ENCODE results near the gene SHISAL2A. TPM values are rescaled to one million over a fixed set of nuclear protein-coding genes. Genes with fewer than 3 reads are reported as not detected.

The SHISAL2A gene
- total and polyA plus RNA-seq, 2 of the 8 experiments (the other 6 are each of a cell fraction or from before 2014, with no cell fraction given), result 0.74 to 2.1 TPM

DNA sequence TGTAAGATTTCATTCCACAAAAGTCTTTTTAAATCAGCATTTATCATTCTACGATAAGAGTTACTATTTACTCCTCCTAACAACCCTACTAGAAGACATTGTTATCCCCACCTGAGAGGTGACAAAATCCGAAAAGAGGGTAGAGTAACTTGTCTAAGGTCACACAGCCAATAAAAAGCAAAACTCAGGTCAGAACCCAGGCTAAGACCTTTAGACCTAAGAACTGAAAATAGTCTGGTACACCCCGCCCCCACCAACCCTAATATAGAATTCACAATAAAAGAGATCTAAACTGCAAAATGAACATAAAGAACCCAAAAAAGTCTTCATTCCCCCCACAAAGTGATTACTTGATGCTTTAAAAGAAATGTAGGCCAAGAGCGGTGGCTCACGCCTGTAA, 46.5 kb downstream of the SHISAL2A start:
- Histone ChIP-seq H3K79me2 (ENCODE audit: control insufficient read depth in 1 of 2, insufficient read depth in 2 of 2, low read length in 2 of 2) (no peaks in the 10 kb centered on the region), H3K56ac (replicated peaks; ENCODE audit: insufficient read length, low read depth, low read length) (no peak overlapping the region), H3K4me1 (replicated peaks in 1 of 4; ENCODE audit: control insufficient read depth in 3 of 4, insufficient read depth in 4 of 4, low read length in 3 of 4) (peaks cover 0 to 7% (median 3%) of the 10 kb centered on the region in 4 experiments; a peak in 3 of 7 replicates), H2AFZ (ENCODE audit: low read length) (no peak overlapping the region), H4K8ac (ENCODE audit: extremely low read depth, insufficient read depth, low read length) (no peak overlapping the region), H3K23ac (ENCODE audit: insufficient read length) (no peak overlapping the region), H3K23me2 (ENCODE audit: low read depth, low read length) (no peaks in the 10 kb centered on the region; the same call in 1 of the 2 replicates), H3K4ac (replicated peaks; ENCODE audit: insufficient read length, low read depth, low read length) (no peak overlapping the region), H3K79me1 (ENCODE audit: low read depth, low read length) (no peaks in the 10 kb centered on the region), H3K14ac (ENCODE audit: insufficient read length) (no peak overlapping the region), H2BK120ac (replicated peaks; ENCODE audit: low read depth, low read length) (no peak overlapping the region), H3K36me3 (ENCODE audit: control insufficient read depth in 2 of 4, insufficient read depth in 4 of 4, low read length in 3 of 4) (no peaks in the 10 kb centered on the region), H3K9ac (replicated peaks in 1 of 4; ENCODE audit: extremely low read depth in 1 of 4, low read depth in 3 of 4, low read length in 3 of 4) (no peak overlapping the region), H2AK5ac (ENCODE audit: low read depth, low read length) (no peak overlapping the region), H3K4me3 (ENCODE audit: extremely low read depth in 1 of 4, insufficient read depth in 2 of 4, low read depth in 3 of 4, low read length in 4 of 4) (no peak overlapping the region; a peak in 1 of 8 replicates), H3K27ac (ENCODE audit: low read depth, low read length) (no peak overlapping the region), H2BK20ac (ENCODE audit: low read length) (no peak overlapping the region), H3K18ac (ENCODE audit: extremely low read depth, low read length) (no peak overlapping the region), H4K5ac (ENCODE audit: insufficient read length, low read depth, low read length) (no peak overlapping the region), H3K9me3 (ENCODE audit: insufficient read depth in 2 of 2, low read depth in 1 of 2, low read length in 1 of 2) (no peaks in the 10 kb centered on the region), H4K20me1 (replicated peaks in 1 of 2; ENCODE audit: control insufficient read depth in 1 of 2, insufficient read depth in 2 of 2, low read length in 2 of 2) (no peaks in the 10 kb centered on the region), H2BK5ac (ENCODE audit: low read depth, low read length) (no peak overlapping the region), H2BK15ac (ENCODE audit: low read length) (no peak overlapping the region), H3K4me2 (ENCODE audit: insufficient read depth in 1 of 2, low read depth in 2 of 2, low read length in 2 of 2) (no peak overlapping the region), H4K91ac (replicated peaks; ENCODE audit: insufficient read length, low read length) (no peak overlapping the region), H2BK12ac (ENCODE audit: low read depth, low read length) (no peak overlapping the region), H3K27me3 (replicated peaks in 1 of 4; ENCODE audit: control insufficient read depth in 3 of 4, extremely low read depth in 1 of 4, insufficient read depth in 3 of 4, low read length in 3 of 4) (no peaks in the 10 kb centered on the region)
- FAIRE-seq (no peak), DNase-seq (ENCODE audit: low read depth in 1 of 2, low spot score in 2 of 2) (no peak)
- 82% methylated on average over 5 of the region's 5 CpGs; no CpG with 5 or more reads in 1 of the 2 experiments for WGBS, 2 experiments (ENCODE audit: extremely low coverage in 1 of 2, insufficient coverage in 1 of 2, insufficient read length in 1 of 2, insufficient replicate concordance in 2 of 2, low coverage in 1 of 2, low lambda C conversion rate in 2 of 2, missing lambda C conversion rate in 1 of 2)
- ChIA-PET CTCF (ENCODE audit: partially characterized antibody) (interaction anchor here (1.2 kb wide), 1 partner anchor 11 kb away, joined by 3 read pairs; no protein-coding TSS in a partner anchor), POLR2A (ENCODE audit: partially characterized antibody) (interaction anchor here (1.7 kb wide), 1 partner anchor 13 kb away, joined by 4 read pairs; no protein-coding TSS in a partner anchor)
- TF ChIP-seq SAP30 (IDR thresholded peaks at IDR 0.05; ENCODE audit: insufficient read depth, insufficient replicate concordance, low read length) (no peak), ATF2 (IDR thresholded peaks at IDR 0.05; ENCODE audit: low read length) (no peak), CTCF (IDR thresholded peaks at IDR 0.05; ENCODE audit: control extremely low read depth in 1 of 3, insufficient read depth in 1 of 3, low read depth in 1 of 3, low read length in 3 of 3) (no peak), YY1 (IDR thresholded peaks at IDR 0.05; ENCODE audit: low read depth, low read length) (no peak), GABPA (IDR thresholded peaks at IDR 0.05; ENCODE audit: borderline replicate concordance, insufficient read depth, low read length) (no peak), SIRT6 (IDR thresholded peaks at IDR 0.05; ENCODE audit: low read length) (no peak), TAF1 (IDR thresholded peaks at IDR 0.05; ENCODE audit: low read depth, low read length) (no peak)
- TF ChIP-seq, protein P1, sequence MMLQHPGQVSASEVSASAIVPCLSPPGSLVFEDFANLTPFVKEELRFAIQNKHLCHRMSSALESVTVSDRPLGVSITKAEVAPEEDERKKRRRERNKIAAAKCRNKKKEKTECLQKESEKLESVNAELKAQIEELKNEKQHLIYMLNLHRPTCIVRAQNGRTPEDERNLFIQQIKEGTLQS (IDR thresholded peaks at IDR 0.05; ENCODE audit: insufficient read depth, low read depth, low read length), result no peak

Data from H1 (cell line).